Loucy (cell line): Measurements from ENCODE around the gene ISX.

ENCODE experiments used
- CTCF ChIP-seq: fragments of 200-600 bp; sonication (generic); conservative IDR thresholded peaks from 2 replicates; pipeline ENCODE4 v1.5.1; 2014; ENCODE audit warnings: mild to moderate bottlenecking, antibody characterized with exemption, low read length
- EZH2phosphoT487 ChIP-seq: fragments of 200-600 bp; IDR thresholded peaks from 2 replicates; pipeline ENCODE4 v1.6.1; 2018; ENCODE audit warnings: antibody characterized with exemption, mild to moderate bottlenecking, moderate library complexity, borderline replicate concordance

- no peak for TF ChIP-seq CTCF
- TF ChIP-seq EZH2phosphoT487 = no peak
Observed at GRCh38 chr22:35022291-35022690, 43.7 kb upstream of the ISX start.
